DMS 273 treated with DMSO at 0.1 percent for 48 hours (cell line): ENCODE results near the gene CHRNB4.
A peak's percentile ranks its signal among the peaks of the same experiment; 100 is the strongest.

ENCODE experiments used
- DNase-seq: peaks from one replicate; lab custom pipeline; 2025; lab: John Stamatoyannopoulos, UW

CHRNB4 gene

GRCh38 chr15:78634210-78635145, 6.5 kb downstream of the CHRNB4 start:
- DNase-seq: no peak

- DNase-seq: no peak
Observed at GRCh38 chr15:78633348-78633747, 7.7 kb downstream of the CHRNB4 start.

GRCh38 chr15:78630886-78631633, 9.9 kb downstream of the CHRNB4 start:
- DNase-seq: no peak

GRCh38 chr15:78629716-78630065, 11.3 kb downstream of the CHRNB4 start:
- no peak for DNase-seq

GRCh38 chr15:78629031-78629715, 11.8 kb downstream of the CHRNB4 start:
- DNase-seq: no peak

GRCh38 chr15:78628227-78628626, 12.8 kb downstream of the CHRNB4 start:
- no peak for DNase-seq

- no peak for DNase-seq
Observed at GRCh38 chr15:78627348-78627747, 13.7 kb downstream of the CHRNB4 start.

- DNase-seq: no peak
Observed at GRCh38 chr15:78626381-78626995, 14.5 kb downstream of the CHRNB4 start.

- no peak for DNase-seq
Observed at GRCh38 chr15:78625606-78626280, 15.3 kb downstream of the CHRNB4 start.

- DNase-seq: no peak
Observed at GRCh38 chr15:78624651-78625590, 16.1 kb downstream of the CHRNB4 start.

- DNase-seq: no peak
Observed at GRCh38 chr15:78623786-78624497, 17.1 kb downstream of the CHRNB4 start.

- DNase-seq: no peak
Observed at GRCh38 chr15:78621810-78622402, 19.1 kb downstream of the CHRNB4 start.

- no peak for DNase-seq
Observed at GRCh38 chr15:78620527-78621421, 20.2 kb downstream of the CHRNB4 start, which contains the start of gene CHRNA3. Gene CHRNA3 (minus strand): TSS chr15:78620996. CDS start chr15:78620794, 202 bp downstream.

- DNase-seq: no peak
Observed at GRCh38 chr15:78620021-78620526, 20.9 kb downstream of the CHRNB4 start.

- no peak for DNase-seq
Observed at GRCh38 chr15:78619022-78619950, 21.7 kb downstream of the CHRNB4 start.

- peak; percentile 36 for DNase-seq
Observed at GRCh38 chr15:78618490-78618934, 22.5 kb downstream of the CHRNB4 start.

GRCh38 chr15:78618064-78618463, 22.9 kb downstream of the CHRNB4 start:
- DNase-seq: no peak
